ENCODE measurements around the gene NDE1.

The NDE1 gene

GRCh38 chr16:15739950-15740349 is 89.9 kb downstream of the NDE1 start:
- FAIRE-seq: no peak

GRCh38 chr16:15741207-15741871 is 91.3 kb downstream of the NDE1 start:
- no peak for FAIRE-seq

- no peak for FAIRE-seq
Observed at GRCh38 chr16:15742716-15743115, 92.7 kb downstream of the NDE1 start.

- FAIRE-seq: no peak
Observed at GRCh38 chr16:15743657-15744056, 93.6 kb downstream of the NDE1 start.

GRCh38 chr16:15746332-15746731 is 96.3 kb downstream of the NDE1 start:
- no peak for FAIRE-seq

- no peak for FAIRE-seq
Observed at GRCh38 chr16:15747937-15748336, 97.9 kb downstream of the NDE1 start.

GRCh38 chr16:15748654-15749053 is 98.6 kb downstream of the NDE1 start:
- FAIRE-seq: no peak

- FAIRE-seq: no peak
Observed at GRCh38 chr16:15749371-15749770, 99.3 kb downstream of the NDE1 start.

- FAIRE-seq: no peak
Observed at GRCh38 chr16:15749985-15750384, 99.9 kb downstream of the NDE1 start.

GRCh38 chr16:15751940-15752339 is 101.9 kb downstream of the NDE1 start:
- FAIRE-seq: no peak

GRCh38 chr16:15752717-15753488 is 102.9 kb downstream of the NDE1 start:
- FAIRE-seq: no peak

GRCh38 chr16:15754821-15755534 is 104.9 kb downstream of the NDE1 start:
- FAIRE-seq: no peak

GRCh38 chr16:15757077-15757386 is 107.0 kb downstream of the NDE1 start:
- no peak for FAIRE-seq

- no peak for FAIRE-seq
Observed at GRCh38 chr16:15757630-15758251, 107.7 kb downstream of the NDE1 start.

GRCh38 chr16:15759070-15759469 is 109.0 kb downstream of the NDE1 start:
- no peak for FAIRE-seq

GRCh38 chr16:15760129-15760528 is 110.1 kb downstream of the NDE1 start:
- FAIRE-seq: no peak

GRCh38 chr16:15764112-15764511 is 114.1 kb downstream of the NDE1 start:
- FAIRE-seq: no peak

- FAIRE-seq: no peak
Observed at GRCh38 chr16:15765116-15765515, 115.1 kb downstream of the NDE1 start.

GRCh38 chr16:15765880-15766279 is 115.8 kb downstream of the NDE1 start:
- FAIRE-seq: no peak

GRCh38 chr16:15766918-15767317 is 116.9 kb downstream of the NDE1 start:
- no peak for FAIRE-seq

- FAIRE-seq: no peak
Observed at GRCh38 chr16:15768201-15768600, 118.2 kb downstream of the NDE1 start.

- no peak for FAIRE-seq
Observed at GRCh38 chr16:15769239-15769638, 119.2 kb downstream of the NDE1 start.

GRCh38 chr16:15770107-15770506 is 120.1 kb downstream of the NDE1 start:
- FAIRE-seq: no peak

- FAIRE-seq: no peak
Observed at GRCh38 chr16:15770512-15770911, 120.5 kb downstream of the NDE1 start.
